WTC11 (cell line): ENCODE measurements around the gene ZFP64. TPM values are rescaled to one million over a fixed set of nuclear protein-coding genes. Genes with fewer than 3 reads are reported as not detected.

ENCODE experiments used
- ATAC-seq: fragments of 200-7000 bp; cut with Tn5 transposase; 2 replicates; pipeline ENCODE4 v1.10.0; 2021; ENCODE audit warnings: mild to moderate bottlenecking, moderate library complexity
- CTCF ChIA-PET: fragments of 300-600 bp; sonication (Branson Sonifier 250); formaldehyde crosslinking; loops from one replicate; lab custom pipeline; 2021; ENCODE audit warnings: antibody characterized with exemption; lab: Charles Lee
- POLR2A ChIA-PET: fragments of 350-600 bp; sonication (Branson Sonifier 250); formaldehyde crosslinking; loops from one replicate; lab custom pipeline; 2021; ENCODE audit warnings: antibody characterized with exemption; lab: Charles Lee
- DNase-seq: peaks from one replicate; pipeline ENCODE4 v3.0.0; 2021; ENCODE audit warnings: low spot score
- H3K27ac Mint-ChIP-seq: 2 replicates; pipeline ENCODE4 v1.8.0; 2021; ENCODE audit warnings: mixed read lengths
- H3K27me3 Mint-ChIP-seq: 2 replicates; pipeline ENCODE4 v1.8.0; 2021; ENCODE audit warnings: low read depth, mild to moderate bottlenecking, moderate library complexity, mixed read lengths
- H3K36me3 Mint-ChIP-seq: 2 replicates; pipeline ENCODE4 v1.8.0; 2021; ENCODE audit warnings: mixed read lengths
- H3K4me1 Mint-ChIP-seq: 2 replicates; pipeline ENCODE4 v1.8.0; 2022; ENCODE audit warnings: mixed read lengths
- H3K4me3 Mint-ChIP-seq: 2 replicates; pipeline ENCODE4 v1.8.0; 2021; ENCODE audit warnings: mild to moderate bottlenecking, moderate library complexity, mixed read lengths
- H3K9me3 Mint-ChIP-seq: 2 replicates; pipeline ENCODE4 v1.8.0; 2021; ENCODE audit warnings: mixed read lengths
- GRHL2 ChIP-seq: fragments of 250-450 bp; sonication (Bioruptor Pico); IDR thresholded peaks from 2 replicates; pipeline ENCODE4 v1.8.0; 2022; ENCODE audit warnings: mild to moderate bottlenecking, moderate library complexity; ENCODE audit not compliant: insufficient replicate concordance, severe bottlenecking
- GTF2I ChIP-seq: fragments of 250-450 bp; sonication (Bioruptor Pico); conservative IDR thresholded peaks from 2 replicates; pipeline ENCODE4 v1.4.0; 2021; ENCODE audit warnings: mild to moderate bottlenecking
- MYBL2 ChIP-seq: sonication (generic); formaldehyde crosslinking; IDR thresholded peaks from 2 replicates; pipeline ENCODE4 v1.8.1; 2023; ENCODE audit warnings: mild to moderate bottlenecking, moderate library complexity, missing genetic modification reagents
- NR2C2 ChIP-seq: sonication (generic); formaldehyde crosslinking; IDR thresholded peaks from 2 replicates; pipeline ENCODE4 v1.8.0; 2022; ENCODE audit warnings: mild to moderate bottlenecking, missing genetic modification reagents
- SP1 ChIP-seq: sonication (generic); formaldehyde crosslinking; conservative IDR thresholded peaks from 2 replicates; pipeline ENCODE4 v1.8.1; 2022; ENCODE audit warnings: missing genetic modification reagents
- USF1 ChIP-seq: sonication (generic); formaldehyde crosslinking; IDR thresholded peaks from 2 replicates; pipeline ENCODE4 v1.8.0; 2022; ENCODE audit warnings: mild to moderate bottlenecking, missing genetic modification reagents
- ZNF263 ChIP-seq: sonication (generic); formaldehyde crosslinking; IDR thresholded peaks from 2 replicates; pipeline ENCODE4 v1.8.1; 2022; ENCODE audit warnings: low read depth, mild to moderate bottlenecking, moderate library complexity, missing genetic modification reagents
- ZNF423 ChIP-seq: fragments of 250-450 bp; sonication (Bioruptor Pico); IDR thresholded peaks from 2 replicates; pipeline ENCODE4 v2.1.2; 2022; ENCODE audit warnings: mild to moderate bottlenecking, moderate library complexity
- ZNF512 ChIP-seq: sonication (generic); formaldehyde crosslinking; IDR thresholded peaks from 2 replicates; pipeline ENCODE4 v1.8.1; 2022; ENCODE audit warnings: missing genetic modification reagents, borderline replicate concordance
- total RNA-seq: library from RNA; stranded (reverse); gene quantifications from 3 replicates; pipeline ENCODE4 v1.2.3, GENCODE V29; 2021
- TF ChIP-seq, protein P1 (sequence below): fragments of 250-450 bp; sonication (Bioruptor Pico); IDR thresholded peaks from 2 replicates; pipeline ENCODE4 v1.9.0; 2021; ENCODE audit warnings: mild to moderate bottlenecking, borderline replicate concordance
- TF ChIP-seq, protein P2 (sequence below): sonication (generic); formaldehyde crosslinking; IDR thresholded peaks from 2 replicates; pipeline ENCODE4 v1.8.0; 2022; ENCODE audit warnings: mild to moderate bottlenecking, missing genetic modification reagents
- TF ChIP-seq, protein P3 (sequence below): sonication (generic); formaldehyde crosslinking; IDR thresholded peaks from 2 replicates; pipeline ENCODE4 v1.8.0; 2023; ENCODE audit warnings: mild to moderate bottlenecking, missing genetic modification reagents
- TF ChIP-seq, protein P4 (sequence below): sonication (generic); formaldehyde crosslinking; IDR thresholded peaks from 2 replicates; pipeline ENCODE4 v1.8.1; 2023; ENCODE audit warnings: mild to moderate bottlenecking, moderate library complexity, missing genetic modification reagents

Gene ZFP64
- total RNA-seq, 1 experiment from 2014 or later, result 26.1 TPM

DNA sequence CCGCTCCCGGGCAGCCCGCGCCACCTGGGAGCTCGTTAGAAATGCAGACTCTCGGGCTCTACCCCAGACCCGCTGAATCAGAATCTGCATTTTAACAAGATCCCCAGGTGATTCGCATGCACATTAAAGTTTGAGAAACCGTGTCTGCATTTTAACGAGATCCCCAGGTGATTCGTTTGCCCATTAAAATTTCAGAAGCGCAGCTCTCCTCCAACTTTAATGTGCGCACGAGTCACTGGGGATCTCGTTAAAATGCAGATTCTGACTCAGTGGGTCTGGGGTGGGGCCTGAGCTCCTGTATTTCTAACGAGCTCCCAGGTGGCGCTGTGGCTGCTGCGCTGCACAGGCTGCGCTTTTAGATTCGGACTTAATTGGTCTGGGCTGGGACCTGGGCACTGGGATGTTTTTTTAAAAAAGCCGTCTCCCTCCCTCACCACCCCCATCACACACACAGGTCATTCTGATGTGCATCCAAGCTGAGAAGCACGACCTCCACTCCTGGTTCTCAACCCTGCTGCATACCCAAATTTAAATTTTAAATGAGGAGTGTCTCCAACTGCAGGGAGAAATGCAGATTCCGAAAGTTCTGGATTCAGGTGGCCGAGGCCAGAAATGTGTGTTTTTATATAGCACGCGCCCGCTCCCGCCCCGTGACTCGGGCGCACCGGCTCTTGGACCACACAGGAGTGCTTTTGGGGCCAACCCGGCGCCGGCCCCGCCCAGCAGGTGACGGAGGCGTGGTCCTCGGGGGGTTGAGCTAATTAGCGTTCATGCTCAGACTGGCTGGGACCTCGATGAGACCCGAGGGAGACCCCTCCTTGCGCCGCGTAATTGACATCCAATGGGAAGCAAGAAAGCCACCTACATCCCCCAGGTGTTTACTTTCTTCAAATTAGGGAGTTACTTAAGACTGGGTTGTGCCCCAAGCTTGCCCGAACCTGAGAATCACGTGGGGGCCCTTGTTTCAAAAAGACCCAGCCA lies 85.8 kb downstream of the ZFP64 start (continued):
- TF ChIP-seq, protein P1, sequence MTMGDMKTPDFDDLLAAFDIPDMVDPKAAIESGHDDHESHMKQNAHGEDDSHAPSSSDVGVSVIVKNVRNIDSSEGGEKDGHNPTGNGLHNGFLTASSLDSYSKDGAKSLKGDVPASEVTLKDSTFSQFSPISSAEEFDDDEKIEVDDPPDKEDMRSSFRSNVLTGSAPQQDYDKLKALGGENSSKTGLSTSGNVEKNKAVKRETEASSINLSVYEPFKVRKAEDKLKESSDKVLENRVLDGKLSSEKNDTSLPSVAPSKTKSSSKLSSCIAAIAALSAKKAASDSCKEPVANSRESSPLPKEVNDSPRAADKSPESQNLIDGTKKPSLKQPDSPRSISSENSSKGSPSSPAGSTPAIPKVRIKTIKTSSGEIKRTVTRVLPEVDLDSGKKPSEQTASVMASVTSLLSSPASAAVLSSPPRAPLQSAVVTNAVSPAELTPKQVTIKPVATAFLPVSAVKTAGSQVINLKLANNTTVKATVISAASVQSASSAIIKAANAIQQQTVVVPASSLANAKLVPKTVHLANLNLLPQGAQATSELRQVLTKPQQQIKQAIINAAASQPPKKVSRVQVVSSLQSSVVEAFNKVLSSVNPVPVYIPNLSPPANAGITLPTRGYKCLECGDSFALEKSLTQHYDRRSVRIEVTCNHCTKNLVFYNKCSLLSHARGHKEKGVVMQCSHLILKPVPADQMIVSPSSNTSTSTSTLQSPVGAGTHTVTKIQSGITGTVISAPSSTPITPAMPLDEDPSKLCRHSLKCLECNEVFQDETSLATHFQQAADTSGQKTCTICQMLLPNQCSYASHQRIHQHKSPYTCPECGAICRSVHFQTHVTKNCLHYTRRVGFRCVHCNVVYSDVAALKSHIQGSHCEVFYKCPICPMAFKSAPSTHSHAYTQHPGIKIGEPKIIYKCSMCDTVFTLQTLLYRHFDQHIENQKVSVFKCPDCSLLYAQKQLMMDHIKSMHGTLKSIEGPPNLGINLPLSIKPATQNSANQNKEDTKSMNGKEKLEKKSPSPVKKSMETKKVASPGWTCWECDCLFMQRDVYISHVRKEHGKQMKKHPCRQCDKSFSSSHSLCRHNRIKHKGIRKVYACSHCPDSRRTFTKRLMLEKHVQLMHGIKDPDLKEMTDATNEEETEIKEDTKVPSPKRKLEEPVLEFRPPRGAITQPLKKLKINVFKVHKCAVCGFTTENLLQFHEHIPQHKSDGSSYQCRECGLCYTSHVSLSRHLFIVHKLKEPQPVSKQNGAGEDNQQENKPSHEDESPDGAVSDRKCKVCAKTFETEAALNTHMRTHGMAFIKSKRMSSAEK, result no peak
- TF ChIP-seq NR2C2 (no peak), MYBL2 (CRISPR knock-in tag) (0 out of 2 replicates have a peak, but pooled peaks have one; percentile 15), USF1 (CRISPR knock-in tag) (peak; percentile 76)
- TF ChIP-seq, protein P2, sequence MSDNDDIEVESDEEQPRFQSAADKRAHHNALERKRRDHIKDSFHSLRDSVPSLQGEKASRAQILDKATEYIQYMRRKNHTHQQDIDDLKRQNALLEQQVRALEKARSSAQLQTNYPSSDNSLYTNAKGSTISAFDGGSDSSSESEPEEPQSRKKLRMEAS, result no peak

DNA sequence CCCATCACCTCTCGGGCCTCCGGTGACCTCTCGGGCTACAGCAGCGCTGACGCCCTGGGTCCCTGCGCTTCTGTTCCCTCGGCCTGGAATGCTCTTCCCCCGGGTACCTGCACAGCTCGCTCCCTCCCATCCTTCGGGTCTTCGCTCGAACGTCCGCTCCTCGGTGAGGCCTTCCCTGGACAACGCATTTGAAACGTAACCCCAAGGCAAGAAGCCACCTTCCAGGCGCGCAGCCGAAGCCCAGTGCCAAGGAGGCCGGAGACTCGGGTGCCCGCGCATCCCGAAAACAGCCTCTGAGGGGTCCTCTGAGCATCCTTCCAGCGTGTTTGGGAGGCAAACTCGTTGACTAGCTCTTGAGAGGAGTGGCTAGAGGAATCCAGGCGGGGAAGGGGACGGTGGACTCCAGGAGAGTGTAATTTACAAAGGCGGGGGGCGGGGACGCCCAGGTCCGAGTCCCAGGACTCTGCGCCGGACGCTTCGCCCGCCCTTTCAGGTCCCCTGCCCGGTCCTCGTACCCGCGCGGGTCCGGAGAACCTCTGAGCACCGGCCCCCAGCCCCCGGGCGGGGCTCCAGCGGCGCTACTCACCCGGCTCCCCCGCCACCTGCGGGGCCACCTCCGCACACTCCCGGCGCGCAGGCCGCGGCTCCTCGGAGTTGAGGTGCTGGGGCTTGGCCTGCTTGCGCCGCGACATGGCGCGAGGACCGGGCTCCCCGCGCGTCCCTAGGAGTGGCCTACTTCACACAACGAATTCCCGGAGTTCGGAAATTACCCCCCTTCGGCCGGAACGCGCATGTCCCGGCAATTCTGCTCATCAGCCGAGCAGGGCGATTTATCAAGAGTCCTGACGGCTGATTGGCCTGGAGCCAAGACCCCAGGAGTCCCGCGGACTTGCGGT lies 86.8 kb downstream of the ZFP64 start:
- H3K27ac Mint-ChIP-seq, result peak overlapping the region; percentile 97
- no peaks in the 10 kb centered on the region for H3K9me3 Mint-ChIP-seq
- H3K4me3 Mint-ChIP-seq, result peak overlapping the region; percentile 87
- DNase-seq, result peak; percentile 76
- H3K27me3 Mint-ChIP-seq, result peaks cover 68% of the 10 kb centered on the region
- H3K36me3 Mint-ChIP-seq, result no peaks in the 10 kb centered on the region
- ATAC-seq, result peak; percentile 20
- TF ChIP-seq GTF2I (peak; percentile 61; the same call in 1 of the 2 replicates), ZNF512 (CRISPR knock-in tag) (no peak), GRHL2 (no peak), ZNF423 (CRISPR knock-in tag) (peak; percentile 45; the same call in 1 of the 2 replicates), SP1 (CRISPR knock-in tag) (0 out of 2 replicates have a peak, but pooled peaks have one; percentile 27), ZNF263 (CRISPR knock-in tag) (0 out of 2 replicates have a peak, but pooled peaks have one; percentile 42)
- TF ChIP-seq, protein P3, sequence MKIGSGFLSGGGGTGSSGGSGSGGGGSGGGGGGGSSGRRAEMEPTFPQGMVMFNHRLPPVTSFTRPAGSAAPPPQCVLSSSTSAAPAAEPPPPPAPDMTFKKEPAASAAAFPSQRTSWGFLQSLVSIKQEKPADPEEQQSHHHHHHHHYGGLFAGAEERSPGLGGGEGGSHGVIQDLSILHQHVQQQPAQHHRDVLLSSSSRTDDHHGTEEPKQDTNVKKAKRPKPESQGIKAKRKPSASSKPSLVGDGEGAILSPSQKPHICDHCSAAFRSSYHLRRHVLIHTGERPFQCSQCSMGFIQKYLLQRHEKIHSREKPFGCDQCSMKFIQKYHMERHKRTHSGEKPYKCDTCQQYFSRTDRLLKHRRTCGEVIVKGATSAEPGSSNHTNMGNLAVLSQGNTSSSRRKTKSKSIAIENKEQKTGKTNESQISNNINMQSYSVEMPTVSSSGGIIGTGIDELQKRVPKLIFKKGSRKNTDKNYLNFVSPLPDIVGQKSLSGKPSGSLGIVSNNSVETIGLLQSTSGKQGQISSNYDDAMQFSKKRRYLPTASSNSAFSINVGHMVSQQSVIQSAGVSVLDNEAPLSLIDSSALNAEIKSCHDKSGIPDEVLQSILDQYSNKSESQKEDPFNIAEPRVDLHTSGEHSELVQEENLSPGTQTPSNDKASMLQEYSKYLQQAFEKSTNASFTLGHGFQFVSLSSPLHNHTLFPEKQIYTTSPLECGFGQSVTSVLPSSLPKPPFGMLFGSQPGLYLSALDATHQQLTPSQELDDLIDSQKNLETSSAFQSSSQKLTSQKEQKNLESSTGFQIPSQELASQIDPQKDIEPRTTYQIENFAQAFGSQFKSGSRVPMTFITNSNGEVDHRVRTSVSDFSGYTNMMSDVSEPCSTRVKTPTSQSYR (CRISPR knock-in tag), result no peak
- TF ChIP-seq, protein P4, sequence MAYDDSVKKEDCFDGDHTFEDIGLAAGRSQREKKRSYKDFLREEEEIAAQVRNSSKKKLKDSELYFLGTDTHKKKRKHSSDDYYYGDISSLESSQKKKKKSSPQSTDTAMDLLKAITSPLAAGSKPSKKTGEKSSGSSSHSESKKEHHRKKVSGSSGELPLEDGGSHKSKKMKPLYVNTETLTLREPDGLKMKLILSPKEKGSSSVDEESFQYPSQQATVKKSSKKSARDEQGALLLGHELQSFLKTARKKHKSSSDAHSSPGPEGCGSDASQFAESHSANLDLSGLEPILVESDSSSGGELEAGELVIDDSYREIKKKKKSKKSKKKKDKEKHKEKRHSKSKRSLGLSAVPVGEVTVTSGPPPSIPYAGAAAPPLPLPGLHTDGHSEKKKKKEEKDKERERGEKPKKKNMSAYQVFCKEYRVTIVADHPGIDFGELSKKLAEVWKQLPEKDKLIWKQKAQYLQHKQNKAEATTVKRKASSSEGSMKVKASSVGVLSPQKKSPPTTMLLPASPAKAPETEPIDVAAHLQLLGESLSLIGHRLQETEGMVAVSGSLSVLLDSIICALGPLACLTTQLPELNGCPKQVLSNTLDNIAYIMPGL (CRISPR knock-in tag), result no peak; the same call in 1 of the 2 replicates
- TF ChIP-seq, protein P2, result 0 out of 2 replicates have a peak, but pooled peaks have one; percentile 15
- POLR2A ChIA-PET, result interaction anchor here (0.6 to 1.6 kb wide), 3 partner anchors 85 to 302 kb away, joined by 4 read pairs; partner anchors contain the start of genes SALL4 and ZFP64
- peaks cover 27% of the 10 kb centered on the region for H3K4me1 Mint-ChIP-seq
- CTCF ChIA-PET, result interaction anchor here (0.6 to 3.9 kb wide), 29 partner anchors 9 to 1311 kb away, joined by 3 to 36 read pairs (median 4); partner anchors contain the start of genes SALL4 and ZFP64
